GM23248 (cell line): ENCODE results near the gene ADM2. TPM values are rescaled to one million over a fixed set of nuclear protein-coding genes. Genes with fewer than 3 reads are reported as not detected.
"Not testable (repeated sequence)": the region's sequence is repeated elsewhere in the genome, so short reads cannot be mapped to it uniquely, and the experiment has no call there.

Experiments
- DNase-seq: peaks from one replicate; pipeline ENCODE4 v3.0.0-alpha.2; 2015
- H2AFZ ChIP-seq: fragments of 200-600 bp; sonication (generic); 2 replicates; pipeline ENCODE4 v1.6.1; 2016; ENCODE audit warnings: antibody characterized with exemption
- H3F3A ChIP-seq: fragments of 200-600 bp; sonication (generic); 2 replicates; pipeline ENCODE4 v1.6.1; 2016; ENCODE audit warnings: mild to moderate bottlenecking, antibody characterized with exemption, mixed run types; ENCODE audit not compliant: insufficient read depth
- H3K27ac ChIP-seq: fragments of 200-600 bp; sonication (generic); 2 replicates; pipeline ENCODE4 v1.5.1; 2016; ENCODE audit warnings: mild to moderate bottlenecking
- H3K27me3 ChIP-seq: fragments of 200-600 bp; sonication (generic); replicated peaks from 2 replicates; pipeline ENCODE4 v1.6.1; 2016; ENCODE audit warnings: mild to moderate bottlenecking; ENCODE audit not compliant: insufficient read depth
- H3K36me3 ChIP-seq: fragments of 200-600 bp; sonication (generic); 2 replicates; pipeline ENCODE4 v1.6.1; 2016; ENCODE audit warnings: low read depth, mild to moderate bottlenecking
- H3K4me1 ChIP-seq: fragments of 200-600 bp; sonication (generic); 2 replicates; pipeline ENCODE4 v1.6.1; 2016; ENCODE audit warnings: mild to moderate bottlenecking; ENCODE audit not compliant: insufficient read depth
- H3K4me2 ChIP-seq: fragments of 200-600 bp; sonication (generic); one replicate; pipeline ENCODE4 v1.6.1; 2016; ENCODE audit warnings: mild to moderate bottlenecking; ENCODE audit not compliant: unreplicated experiment
- H3K4me3 ChIP-seq: fragments of 200-600 bp; sonication (generic); 2 replicates; pipeline ENCODE4 v1.5.1; 2016; ENCODE audit warnings: mild to moderate bottlenecking
- H3K79me2 ChIP-seq: fragments of 200-600 bp; sonication (generic); 2 replicates; pipeline ENCODE4 v1.6.1; 2016; ENCODE audit warnings: mild to moderate bottlenecking; ENCODE audit not compliant: insufficient read depth
- H3K9ac ChIP-seq: fragments of 200-600 bp; sonication (generic); 2 replicates; pipeline ENCODE4 v1.6.1; 2016; ENCODE audit warnings: mild to moderate bottlenecking
- H3K9me2 ChIP-seq: fragments of 200-600 bp; sonication (generic); 2 replicates; pipeline ENCODE4 v1.6.1; 2016; ENCODE audit warnings: mixed run types, mild to moderate bottlenecking, moderate library complexity; ENCODE audit not compliant: insufficient read depth
- H3K9me3 ChIP-seq: fragments of 200-600 bp; sonication (generic); one replicate; pipeline ENCODE4 v1.6.1; 2017; ENCODE audit warnings: low read depth
- H4K20me1 ChIP-seq: fragments of 200-600 bp; sonication (generic); 2 replicates; pipeline ENCODE4 v1.6.0; 2016; ENCODE audit not compliant: insufficient read depth
- EZH2 ChIP-seq: fragments of 200-600 bp; sonication (generic); IDR thresholded peaks from 2 replicates; pipeline ENCODE4 v1.6.1; 2018; ENCODE audit warnings: antibody characterized with exemption, mild to moderate bottlenecking; ENCODE audit not compliant: insufficient read depth, poor library complexity, severe bottlenecking
- EZH2phosphoT487 ChIP-seq: fragments of 200-600 bp; sonication (generic); IDR thresholded peaks from 2 replicates; pipeline ENCODE4 v1.6.1; 2018; ENCODE audit warnings: antibody characterized with exemption, moderate library complexity, mild to moderate bottlenecking, low read depth; ENCODE audit not compliant: insufficient read depth
- WGBS, 2 experiments: methylation state at CpG; one replicate each; pipeline ENCODE4 v1.1.6; 2015 to 2017; ENCODE audit warnings: low lambda C conversion rate in 2 of 2, low coverage in 1 of 2; ENCODE audit errors: missing lambda C conversion rate in 2 of 2; 5-methylcytosine and 5-hydroxymethylcytosine counted together
- in situ Hi-C: fragments of 300-500 bp; cut with MboI; formaldehyde crosslinking; loops from 2 replicates; pipeline ENCODE4 v1.15.0; 2020
- polyA plus RNA-seq: library from polyadenylated mRNA; unstranded; fragments of >200 nt; fragmentation: Nextera tagmentation; extraction: Ambion mirVana; gene quantifications from 2 replicates; pipeline ENCODE4 v1.2.1, GENCODE V29; 2016
- total RNA-seq: library from RNA; depleted of rRNA; stranded (reverse); fragments of >200 nt; shearing (Covaris generic); gene quantifications from 2 replicates; pipeline ENCODE4 v1.2.3, GENCODE V29; 2014

ADM2 gene
- total and polyA plus RNA-seq, 2 experiments from 2014 or later = 11.6 to 15.2 TPM

DNA sequence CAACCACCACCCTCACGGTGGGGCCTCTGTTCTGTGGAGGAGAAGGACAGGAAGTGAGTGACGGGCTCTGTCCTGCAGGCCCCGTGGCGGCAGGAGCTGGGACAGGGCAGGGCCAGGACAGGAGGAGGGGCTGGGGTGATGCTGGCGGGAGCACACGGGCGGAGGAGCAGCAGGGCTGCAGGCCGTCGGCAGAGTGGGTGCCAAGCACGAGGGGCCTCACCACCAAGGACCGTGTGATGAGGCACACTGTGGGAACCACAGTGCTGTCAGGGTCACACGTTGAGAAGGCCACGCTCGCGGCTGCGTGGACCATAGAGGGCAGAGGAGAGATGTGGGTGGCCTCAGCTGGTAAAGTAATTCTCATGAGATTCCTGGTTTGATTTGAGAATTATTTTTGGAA lies 35.5 kb downstream of the ADM2 start:
- H2AFZ ChIP-seq = no peak overlapping the region
- in situ Hi-C loops = no loop called here
- no peaks in the 10 kb centered on the region for H3K36me3 ChIP-seq
- no peak overlapping the region for H3K4me2 ChIP-seq
- H3K4me3 ChIP-seq = no peak overlapping the region
- TF ChIP-seq EZH2phosphoT487 = no peak
- TF ChIP-seq EZH2 = no peak
- H3K27ac ChIP-seq = no peak overlapping the region
- no peaks in the 10 kb centered on the region for H3K27me3 ChIP-seq
- no peak for DNase-seq
- 82 to 85% methylated on average over 16 of the region's 16 CpGs for WGBS, 2 experiments
- no peaks in the 10 kb centered on the region for H3K9me2 ChIP-seq
- H3F3A ChIP-seq = no peaks in the 10 kb centered on the region
- H3K4me1 ChIP-seq = no peaks in the 10 kb centered on the region
- H4K20me1 ChIP-seq = no peaks in the 10 kb centered on the region; the same call in 1 of the 2 replicates
- no peak overlapping the region for H3K9ac ChIP-seq
- peaks cover 53% of the 10 kb centered on the region for H3K79me2 ChIP-seq
- H3K9me3 ChIP-seq = no peaks in the 10 kb centered on the region

DNA sequence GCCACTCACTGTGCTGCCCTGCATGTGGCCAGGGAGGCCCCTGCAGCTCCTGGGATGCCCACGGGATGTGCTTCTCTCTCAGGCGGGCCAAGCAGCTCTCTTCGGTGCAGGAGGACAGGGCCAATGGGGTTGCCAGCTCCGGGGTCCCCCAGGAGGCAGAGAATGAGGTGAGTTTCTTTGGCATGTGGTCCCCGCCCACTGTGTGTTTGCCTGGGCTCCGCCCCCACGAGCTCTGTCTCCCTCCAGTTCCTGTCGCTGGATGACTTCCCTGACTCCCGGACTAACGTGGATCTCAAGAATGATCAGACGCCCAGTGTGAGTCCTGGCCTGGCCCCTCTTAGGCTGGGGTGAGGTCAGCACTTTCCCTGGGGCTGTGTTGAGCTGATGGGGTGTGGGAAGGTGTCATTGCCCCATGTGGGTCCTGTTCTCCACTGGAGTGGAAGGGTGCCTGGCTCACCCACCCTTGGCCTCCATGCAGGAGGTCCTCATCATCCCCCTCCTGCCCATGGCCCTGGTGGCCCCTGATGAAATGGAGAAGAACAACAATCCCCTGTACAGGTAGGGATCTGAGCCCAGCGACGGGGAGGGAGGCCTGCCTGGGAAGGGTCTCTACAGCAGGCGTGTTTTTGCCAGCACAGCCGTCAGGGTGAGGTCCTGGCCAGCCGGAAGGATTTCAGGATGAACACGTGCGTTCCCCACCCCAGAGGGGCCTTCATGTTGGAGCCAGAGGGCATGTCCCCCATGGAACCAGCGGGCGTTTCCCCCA lies 36.3 kb downstream of the ADM2 start:
- Histone ChIP-seq H3K9me2 (no peaks in the 10 kb centered on the region), H3K27ac (no peak overlapping the region), H3K79me2 (peaks cover 53% of the 10 kb centered on the region), H3K9me3 (no peaks in the 10 kb centered on the region), H4K20me1 (no peaks in the 10 kb centered on the region; the same call in 1 of the 2 replicates), H2AFZ (no peak overlapping the region), H3K4me1 (no peaks in the 10 kb centered on the region), H3K4me2 (no peak overlapping the region), H3F3A (no peaks in the 10 kb centered on the region), H3K36me3 (no peaks in the 10 kb centered on the region), H3K4me3 (no peak overlapping the region), H3K27me3 (no peaks in the 10 kb centered on the region), H3K9ac (no peak overlapping the region)
- in situ Hi-C loops = no loop called here
- no peak for TF ChIP-seq EZH2
- no peak for TF ChIP-seq EZH2phosphoT487
- WGBS, 2 experiments = 88 to 89% methylated on average over 20 of the region's 20 CpGs
- no peak for DNase-seq

DNA sequence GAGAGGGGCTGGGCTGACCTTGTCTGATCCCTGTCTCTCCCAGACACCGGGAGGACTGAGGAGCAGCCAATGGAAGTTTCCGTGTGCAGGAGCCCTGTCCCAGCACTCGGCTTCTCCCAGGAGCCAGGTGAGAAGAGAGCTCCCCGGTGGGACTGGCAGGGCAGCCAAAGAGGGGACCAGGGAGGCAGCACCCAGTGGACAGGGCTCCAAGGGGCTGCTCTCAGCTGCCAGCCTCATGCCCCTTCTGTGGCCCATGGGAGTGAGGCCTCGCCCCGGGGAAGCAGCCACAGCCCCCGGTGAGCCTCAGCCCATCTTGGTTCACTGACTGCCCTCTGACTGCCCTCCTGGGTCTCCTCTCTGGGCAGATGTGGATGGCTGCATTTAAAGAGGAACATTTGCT lies 37.3 kb downstream of the ADM2 start:
- Histone ChIP-seq H3K27me3 (no peaks in the 10 kb centered on the region), H3K9me3 (no peaks in the 10 kb centered on the region), H3F3A (no peaks in the 10 kb centered on the region), H4K20me1 (no peaks in the 10 kb centered on the region), H2AFZ (no peak overlapping the region), H3K36me3 (0 out of 2 replicates have a peak, but pooled peaks cover 3% of the 10 kb centered on the region), H3K4me1 (no peaks in the 10 kb centered on the region), H3K9ac (no peak overlapping the region), H3K79me2 (peaks cover 53% of the 10 kb centered on the region), H3K4me2 (no peak overlapping the region), H3K9me2 (no peaks in the 10 kb centered on the region), H3K4me3 (no peak overlapping the region), H3K27ac (no peak overlapping the region)
- no peak for TF ChIP-seq EZH2phosphoT487
- TF ChIP-seq EZH2 = no peak
- no peak for DNase-seq
- in situ Hi-C loops = no loop called here
- WGBS, 2 experiments = 92 to 96% methylated on average over 5 to 7 of the region's 7 CpGs

DNA sequence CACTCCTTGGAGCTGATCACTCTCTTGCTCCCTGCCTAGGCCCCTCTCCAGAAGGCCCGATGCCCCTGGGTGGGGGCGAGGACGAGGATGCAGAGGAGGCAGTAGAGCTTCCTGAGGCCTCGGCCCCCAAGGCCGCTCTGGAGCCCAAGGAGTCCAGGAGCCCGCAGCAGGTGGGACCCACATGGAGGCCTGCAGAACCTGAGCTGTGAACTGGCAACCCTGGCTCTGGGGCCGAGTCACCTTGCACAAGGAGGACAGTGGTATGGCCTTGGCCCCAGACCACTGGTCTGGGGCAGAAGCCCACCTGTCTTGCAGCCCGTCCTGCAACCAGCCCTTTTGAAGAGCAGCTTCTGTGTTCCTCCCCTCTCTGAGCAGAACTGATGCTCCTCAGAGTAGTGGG lies 37.8 kb downstream of the ADM2 start:
- H3K4me2 ChIP-seq = no peak overlapping the region
- H3K36me3 ChIP-seq = 0 out of 2 replicates have a peak, but pooled peaks cover 6% of the 10 kb centered on the region
- 96 to 97% methylated on average over 8 of the region's 8 CpGs for WGBS, 2 experiments
- H3K9ac ChIP-seq = no peak overlapping the region
- H3K4me1 ChIP-seq = no peaks in the 10 kb centered on the region
- H3K27me3 ChIP-seq = no peaks in the 10 kb centered on the region
- no peak overlapping the region for H3K4me3 ChIP-seq
- no peaks in the 10 kb centered on the region for H3K9me2 ChIP-seq
- no peak overlapping the region for H3K27ac ChIP-seq
- DNase-seq = no peak
- peaks cover 53% of the 10 kb centered on the region for H3K79me2 ChIP-seq
- no peak overlapping the region for H2AFZ ChIP-seq
- in situ Hi-C loops = no loop called here
- no peaks in the 10 kb centered on the region for H3F3A ChIP-seq
- TF ChIP-seq EZH2phosphoT487 (no peak), EZH2 (no peak)
- no peaks in the 10 kb centered on the region for H3K9me3 ChIP-seq
- H4K20me1 ChIP-seq = no peaks in the 10 kb centered on the region

DNA sequence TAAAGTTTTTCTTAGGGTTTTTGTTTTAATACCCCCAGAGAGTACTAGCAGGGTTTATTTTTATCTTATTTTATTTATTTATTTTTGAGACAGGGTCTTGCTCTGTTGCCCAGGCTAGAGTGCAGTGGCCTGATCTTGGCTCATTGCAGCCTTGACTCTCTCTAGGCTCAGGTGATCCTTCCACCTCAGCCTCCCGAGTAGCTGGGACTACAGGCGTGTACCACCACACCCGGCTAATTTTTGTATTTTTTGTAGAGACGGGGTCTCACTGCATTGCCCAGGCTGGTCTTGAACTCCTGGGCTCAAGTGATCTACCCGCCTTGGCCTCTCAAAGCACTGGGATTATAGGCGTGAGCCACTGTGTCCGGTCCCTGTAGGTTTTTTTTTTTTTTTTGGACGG lies 38.8 kb downstream of the ADM2 start:
- H3K9me2 ChIP-seq, H3K9ac ChIP-seq, H3K27ac ChIP-seq, H3K9me3 ChIP-seq, H3K36me3 ChIP-seq, H4K20me1 ChIP-seq, H3K4me3 ChIP-seq, H3K27me3 ChIP-seq, H3F3A ChIP-seq, H3K4me2 ChIP-seq, H3K4me1 ChIP-seq, in situ Hi-C loops, DNase-seq, H2AFZ ChIP-seq: not testable (repeated sequence)
- peaks cover 48% of the 10 kb centered on the region for H3K79me2 ChIP-seq
- 91 to 98% methylated on average over 8 of the region's 8 CpGs for WGBS, 2 experiments
